ENCODE results near the gene PEAK1. TPM values are rescaled to one million over a fixed set of nuclear protein-coding genes. Genes with fewer than 3 reads are reported as not detected.
A peak's percentile ranks its signal among the peaks of the same experiment; 100 is the strongest.

The PEAK1 gene
- total RNA-seq, 4 donors from 2014 or later = 37.8 to 75.3 (median 55.0) TPM

DNA sequence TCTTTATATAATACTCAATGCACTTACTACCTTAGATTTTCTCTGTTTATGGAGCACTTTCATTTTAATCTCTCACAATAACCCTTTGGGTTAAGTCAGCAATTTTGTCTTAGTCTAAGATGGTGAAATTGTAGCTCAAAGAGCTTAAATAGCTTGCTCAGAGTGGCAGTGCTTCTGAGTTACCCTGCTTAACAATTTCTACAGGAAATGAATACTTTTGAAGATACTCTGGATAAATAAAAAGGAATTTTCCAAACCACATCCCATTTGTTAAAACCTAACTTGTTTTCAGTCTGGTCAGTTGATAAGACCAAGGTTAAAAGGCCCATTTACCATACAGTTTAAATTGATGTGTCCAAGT lies 38.0 kb upstream of the PEAK1 start:
- no peak for ATAC-seq (ENCODE audit: low FRiP score)
- TF ChIP-seq, protein P1, sequence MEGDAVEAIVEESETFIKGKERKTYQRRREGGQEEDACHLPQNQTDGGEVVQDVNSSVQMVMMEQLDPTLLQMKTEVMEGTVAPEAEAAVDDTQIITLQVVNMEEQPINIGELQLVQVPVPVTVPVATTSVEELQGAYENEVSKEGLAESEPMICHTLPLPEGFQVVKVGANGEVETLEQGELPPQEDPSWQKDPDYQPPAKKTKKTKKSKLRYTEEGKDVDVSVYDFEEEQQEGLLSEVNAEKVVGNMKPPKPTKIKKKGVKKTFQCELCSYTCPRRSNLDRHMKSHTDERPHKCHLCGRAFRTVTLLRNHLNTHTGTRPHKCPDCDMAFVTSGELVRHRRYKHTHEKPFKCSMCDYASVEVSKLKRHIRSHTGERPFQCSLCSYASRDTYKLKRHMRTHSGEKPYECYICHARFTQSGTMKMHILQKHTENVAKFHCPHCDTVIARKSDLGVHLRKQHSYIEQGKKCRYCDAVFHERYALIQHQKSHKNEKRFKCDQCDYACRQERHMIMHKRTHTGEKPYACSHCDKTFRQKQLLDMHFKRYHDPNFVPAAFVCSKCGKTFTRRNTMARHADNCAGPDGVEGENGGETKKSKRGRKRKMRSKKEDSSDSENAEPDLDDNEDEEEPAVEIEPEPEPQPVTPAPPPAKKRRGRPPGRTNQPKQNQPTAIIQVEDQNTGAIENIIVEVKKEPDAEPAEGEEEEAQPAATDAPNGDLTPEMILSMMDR (IDR thresholded peaks at IDR 0.05) = no peak

DNA sequence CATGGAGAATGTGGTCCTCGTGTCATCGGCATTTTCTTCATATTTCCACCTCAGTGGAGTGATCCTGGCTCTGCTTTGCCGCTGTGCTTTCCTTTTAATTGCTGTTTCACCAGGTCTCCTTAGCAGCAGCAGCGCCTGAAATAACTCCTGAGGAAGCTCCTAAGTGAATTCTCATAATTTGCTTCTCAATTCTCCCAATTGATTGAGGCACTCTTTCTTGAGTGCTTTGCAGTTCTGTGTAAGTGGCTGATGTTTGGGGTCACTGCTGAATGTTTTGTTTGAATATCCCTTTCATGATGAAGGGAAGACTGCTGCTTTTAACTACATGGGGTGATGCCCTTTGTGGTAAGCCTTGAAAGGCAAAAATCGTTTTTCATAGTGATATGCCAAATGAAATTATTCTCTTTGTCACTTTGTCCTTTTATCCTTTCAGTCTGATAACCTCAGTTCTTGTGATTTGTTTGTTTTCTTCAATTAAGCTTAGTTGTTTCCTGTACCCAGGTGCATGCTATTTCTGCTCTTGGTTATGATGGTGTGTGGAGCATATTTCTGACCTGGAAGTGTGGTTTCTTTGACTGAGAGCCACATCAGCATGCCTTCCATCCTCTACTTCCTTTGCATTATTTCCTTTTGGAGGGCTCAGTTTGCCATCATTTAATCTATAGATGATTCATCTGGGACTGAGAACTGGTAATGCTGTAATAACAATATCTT lies 37.4 kb upstream of the PEAK1 start:
- ATAC-seq (ENCODE audit: low FRiP score) = no peak
- DNase-seq (ENCODE audit: low spot score) = no peak
- TF ChIP-seq, protein P1 (IDR thresholded peaks at IDR 0.05) = no peak

More for the DNA sequence above, 38.0 kb upstream of the PEAK1 start:
- no peak for DNase-seq (ENCODE audit: low spot score)

DNA sequence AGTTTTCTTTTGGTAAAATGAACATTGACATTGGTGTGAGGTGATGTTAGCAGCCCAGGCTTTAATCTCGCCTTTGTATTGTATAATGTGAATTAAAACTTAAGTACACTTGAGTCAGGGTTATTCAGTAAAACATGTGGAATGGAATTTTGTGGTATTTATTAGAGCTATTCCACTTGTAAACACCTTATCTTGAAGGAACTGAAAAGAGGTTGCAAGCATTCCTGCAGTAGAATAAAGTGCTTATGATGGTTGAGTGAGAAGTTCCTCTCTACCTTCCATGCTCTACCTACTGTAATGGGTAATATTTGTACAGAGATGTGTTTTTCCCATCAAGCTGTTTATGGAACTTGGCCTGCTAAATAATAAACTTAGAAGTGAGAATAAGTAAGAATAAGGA lies 36.8 kb upstream of the PEAK1 start:
- TF ChIP-seq, protein P1 (IDR thresholded peaks at IDR 0.05) = no peak
- DNase-seq (ENCODE audit: low spot score) = no peak
- ATAC-seq (ENCODE audit: low FRiP score) = no peak

DNA sequence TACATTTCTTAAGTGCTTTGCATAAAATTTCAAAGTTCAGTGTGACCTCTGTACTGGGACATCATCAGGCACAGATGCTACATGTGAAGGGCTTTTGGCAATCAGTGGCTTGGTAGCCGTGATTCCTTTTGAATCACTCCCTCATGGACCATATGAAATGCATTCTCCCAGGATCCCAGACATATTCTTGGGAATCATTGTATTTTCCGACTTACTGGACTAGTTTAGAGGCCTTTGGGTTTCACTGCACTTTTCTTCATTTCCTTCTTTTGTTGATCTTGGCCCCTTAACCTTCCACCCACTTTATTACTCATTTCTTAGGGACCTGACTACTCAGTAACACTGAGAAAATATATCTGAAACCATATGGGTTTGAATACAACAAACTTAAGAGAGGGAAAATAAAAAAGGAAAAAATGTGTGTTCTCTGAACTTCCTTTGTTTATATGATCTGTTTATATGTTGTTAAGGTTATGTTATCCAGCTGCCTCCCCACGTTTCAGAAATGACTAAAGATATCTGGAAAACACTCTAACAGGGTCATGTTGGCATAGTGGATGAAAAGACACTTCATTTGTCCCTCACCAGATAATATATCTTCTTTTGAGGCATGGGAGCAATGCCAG lies 35.9 kb upstream of the PEAK1 start:
- DNase-seq (ENCODE audit: low spot score) (no peak), ATAC-seq (ENCODE audit: low FRiP score) (peak; percentile 26)
- TF ChIP-seq, protein P1 (IDR thresholded peaks at IDR 0.05) = no peak

DNA sequence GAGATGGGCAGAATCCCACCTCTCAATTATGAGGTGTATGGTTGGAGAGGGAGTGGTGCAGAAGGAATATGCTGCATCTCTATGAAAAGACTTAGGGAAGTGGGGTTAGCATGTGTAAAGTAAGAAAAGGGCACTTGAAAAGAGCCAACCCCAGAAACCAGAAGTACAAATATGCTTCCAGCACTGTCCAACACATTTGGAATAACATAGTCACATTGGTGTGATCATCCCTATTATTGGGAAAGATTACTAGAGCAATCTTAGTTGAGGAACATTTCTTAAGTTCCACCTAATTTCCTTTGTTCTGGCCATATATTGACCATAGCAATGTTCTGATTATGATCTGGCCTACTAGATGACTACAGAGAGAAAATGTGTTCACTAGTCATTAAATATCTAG lies 35.0 kb upstream of the PEAK1 start:
- ATAC-seq (ENCODE audit: low FRiP score) = no peak
- TF ChIP-seq, protein P1 (IDR thresholded peaks at IDR 0.05) = no peak
- DNase-seq (ENCODE audit: low spot score) = no peak

DNA sequence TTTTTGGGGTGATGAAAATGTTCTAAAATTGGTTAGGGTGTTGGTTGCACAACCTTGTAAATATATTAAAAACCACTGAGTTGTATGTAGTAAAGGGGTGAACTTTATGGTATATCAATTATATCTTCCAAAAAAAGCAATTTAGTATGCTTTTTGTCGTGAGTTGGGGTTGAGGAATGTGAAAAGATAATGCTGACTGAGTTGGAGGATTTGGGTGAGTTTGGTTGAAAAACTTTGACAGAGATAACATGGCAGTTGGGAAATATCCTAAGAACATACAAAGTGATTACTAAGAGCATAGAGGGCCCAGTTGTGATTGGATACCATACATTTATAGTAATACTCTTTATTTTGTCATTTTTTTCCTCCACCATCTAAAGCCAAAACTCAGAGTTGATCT lies 34.4 kb upstream of the PEAK1 start:
- ATAC-seq (ENCODE audit: low FRiP score) (peak; percentile 53), DNase-seq (ENCODE audit: low spot score) (no peak)
- TF ChIP-seq, protein P1 (IDR thresholded peaks at IDR 0.05) = no peak

DNA sequence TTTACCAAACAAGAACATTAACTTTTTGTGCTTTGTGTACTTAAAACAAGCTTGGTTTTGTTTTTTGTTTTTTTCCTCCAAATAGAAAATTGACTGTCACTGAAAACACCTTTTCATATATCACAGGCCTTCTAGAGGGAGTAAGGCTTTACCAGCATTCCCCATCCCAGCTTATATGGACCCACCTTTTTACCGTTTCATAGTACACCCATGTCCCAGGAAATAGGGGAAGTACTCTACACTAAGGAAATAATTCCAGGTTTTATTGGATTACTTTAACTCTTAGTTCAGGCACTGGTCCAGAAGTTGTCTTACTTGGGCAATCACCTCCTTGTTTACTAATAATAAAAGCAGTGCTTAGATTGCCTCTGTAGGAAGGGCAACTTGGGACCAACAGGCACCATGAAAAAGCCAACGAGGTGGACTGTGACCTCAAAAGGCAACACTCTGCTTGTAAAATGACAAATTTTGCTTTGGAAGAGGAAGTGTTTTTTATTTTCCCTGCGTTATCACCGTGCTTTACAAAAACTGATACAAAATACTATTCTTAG lies 27.0 kb upstream of the PEAK1 start:
- DNase-seq (ENCODE audit: low spot score) = no peak
- TF ChIP-seq, protein P1 (IDR thresholded peaks at IDR 0.05) = no peak
- ATAC-seq (ENCODE audit: low FRiP score) = no peak

Data from omental fat pad (tissue), 4 donors.